Fibroblast of mammary gland (primary cell): ENCODE results near the gene SMARCC1.

Experiments
- DNase-seq: peaks from one replicate; pipeline ENCODE4 v3.0.0-alpha.2; 2010; ENCODE audit warnings: low read depth
- H3K4me3 ChIP-seq: 2 replicates; pipeline ENCODE4 v1.5.1; 2011; ENCODE audit warnings: low read depth, mild to moderate bottlenecking, low read length, moderate library complexity; ENCODE audit not compliant: control insufficient read depth
- CTCF ChIP-seq: conservative IDR thresholded peaks from 2 replicates; pipeline ENCODE4 v1.5.1; 2011; ENCODE audit warnings: low read depth, low read length, inconsistent platforms; ENCODE audit not compliant: control insufficient read depth, insufficient read depth

SMARCC1 gene

GRCh38 chr3:47579875-47580274, 201.8 kb downstream of the SMARCC1 start:
- no peak overlapping the region for H3K4me3 ChIP-seq
- DNase-seq = no peak
- TF ChIP-seq CTCF = no peak

- no peak for DNase-seq
- no peak for TF ChIP-seq CTCF
- H3K4me3 ChIP-seq = peak within 1 kb of the TSS; percentile 33
These were observed 202.7 kb downstream of the SMARCC1 start, which contains the start of gene CSPG5 for GRCh38 chr3:47578691-47579632. Gene CSPG5, minus strand, starts transcription at chr3:47578865. Its CDS starts 172 bp downstream, at chr3:47578693.

- no peak for DNase-seq
- TF ChIP-seq CTCF = no peak
- peak overlapping the region; percentile 33 for H3K4me3 ChIP-seq
These were observed 203.5 kb downstream of the SMARCC1 start for GRCh38 chr3:47578119-47578632.

GRCh38 chr3:47577583-47578118, 204.0 kb downstream of the SMARCC1 start:
- no peak for TF ChIP-seq CTCF
- DNase-seq = no peak
- H3K4me3 ChIP-seq = peak overlapping the region; percentile 33

- DNase-seq = no peak
- no peak overlapping the region for H3K4me3 ChIP-seq
- no peak for TF ChIP-seq CTCF
These were observed 208.2 kb downstream of the SMARCC1 start for GRCh38 chr3:47573190-47574172.
